Suprapubic skin (tissue), 4 donors: ENCODE results near the gene CFAP46. TPM values are rescaled to one million over a fixed set of nuclear protein-coding genes. Genes with fewer than 3 reads are reported as not detected.
A peak's percentile ranks its signal among the peaks of the same experiment; 100 is the strongest.

Source experiments
- DNase-seq, 2 donors: peaks; one replicate each; pipeline ENCODE4 v3.0.0-alpha.2; 2019; ENCODE audit warnings: low spot score in 2 of 2
- H3K27ac ChIP-seq: fragments of 200-600 bp; sonication (generic); one replicate; pipeline ENCODE4 v1.5.1; 2019
- H3K27me3 ChIP-seq: fragments of 200-600 bp; sonication (generic); one replicate; pipeline ENCODE4 v1.5.1; 2019
- H3K36me3 ChIP-seq: fragments of 200-600 bp; sonication (generic); one replicate; pipeline ENCODE4 v1.5.1; 2019
- H3K4me1 ChIP-seq: fragments of 200-600 bp; sonication (generic); one replicate; pipeline ENCODE4 v1.5.1; 2019
- H3K4me3 ChIP-seq: fragments of 200-600 bp; sonication (generic); one replicate; pipeline ENCODE4 v1.5.1; 2019; ENCODE audit warnings: mild to moderate bottlenecking
- H3K9me3 ChIP-seq: fragments of 200-600 bp; sonication (generic); one replicate; pipeline ENCODE4 v1.5.1; 2019
- CTCF ChIP-seq, 2 donors: fragments of 200-600 bp in 1 of 2; fragments of 450-650 bp in 1 of 2; sonication (generic) in 1 of 2; IDR thresholded peaks; one replicate each; pipeline ENCODE4 v1.5.1; 2016 to 2019; ENCODE audit warnings: antibody characterized with exemption in 2 of 2, mild to moderate bottlenecking in 1 of 2, moderate library complexity in 1 of 2
- EP300 ChIP-seq: sonication (generic); formaldehyde crosslinking; IDR thresholded peaks from one replicate; pipeline ENCODE4 v1.6.1; 2017; ENCODE audit warnings: antibody characterized with exemption
- POLR2A ChIP-seq, 2 donors: fragments of 450-650 bp; IDR thresholded peaks; one replicate each; pipeline ENCODE4 v1.6.1; 2017; ENCODE audit warnings: antibody characterized with exemption in 2 of 2, mild to moderate bottlenecking in 2 of 2, moderate library complexity in 2 of 2
- POLR2AphosphoS5 ChIP-seq, 3 donors: sonication (generic); formaldehyde crosslinking; IDR thresholded peaks; one replicate each; pipeline ENCODE4 v1.6.1; 2017; ENCODE audit warnings: antibody characterized with exemption in 3 of 3
- WGBS: methylation state at CpG from one replicate; pipeline ENCODE4 v1.1.5; 2018; 5-methylcytosine and 5-hydroxymethylcytosine counted together
- total RNA-seq, 4 donors: library from RNA; depleted of rRNA; stranded (reverse); fragments of >200 nt; gene quantifications; one replicate each; pipeline ENCODE4 v1.1.0, GENCODE V29; 2016

CFAP46 gene
- total RNA-seq, 4 donors from 2014 or later = 0.11 to 0.21 TPM; not detected in 2

DNA sequence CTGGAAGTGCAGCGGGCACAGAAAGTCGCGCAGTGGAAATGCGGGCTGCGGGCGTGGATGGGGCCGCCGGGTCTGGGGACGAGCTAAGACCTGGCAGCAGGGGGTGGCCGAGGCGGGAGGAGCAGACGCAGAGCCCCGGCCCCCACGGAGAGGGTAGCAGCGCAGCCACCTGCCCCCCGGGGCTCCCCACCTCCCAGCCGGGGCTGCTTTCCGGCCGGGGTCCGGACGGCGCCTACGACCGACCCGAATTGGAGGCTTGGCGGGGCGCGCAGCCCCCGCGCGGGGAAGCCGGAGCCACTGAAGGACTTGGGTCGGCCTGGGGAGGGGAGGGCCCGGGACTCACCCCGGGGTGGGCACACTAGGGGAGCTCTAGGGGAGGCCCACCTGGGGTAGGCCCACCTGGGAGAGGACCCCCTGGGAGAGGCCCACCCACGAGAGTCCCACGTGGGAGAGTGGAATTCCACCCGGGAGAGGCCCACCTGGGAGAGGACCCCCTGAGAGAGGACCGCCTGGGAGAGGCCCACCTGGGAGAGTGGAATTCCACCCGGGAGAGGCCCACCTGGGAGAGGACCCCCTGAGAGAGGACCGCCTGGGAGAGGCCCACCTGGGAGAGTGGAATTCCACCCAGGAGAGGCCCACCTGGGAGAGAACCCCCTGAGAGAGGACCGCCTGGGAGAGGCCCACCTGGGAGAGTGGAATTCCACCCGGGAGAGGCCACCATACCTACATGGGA is 854 bp upstream of the CFAP46 start:
- Histone ChIP-seq H3K4me3 (peak overlapping the region; percentile 47), H3K4me1 (peaks cover 14% of the 10 kb centered on the region), H3K27me3 (peaks cover 65% of the 10 kb centered on the region), H3K27ac (no peak overlapping the region), H3K9me3 (no peaks in the 10 kb centered on the region), H3K36me3 (no peaks in the 10 kb centered on the region)
- peak in 1 of 2 donors; percentile 2 for DNase-seq
- TF ChIP-seq POLR2AphosphoS5 (IDR thresholded peaks at IDR 0.05) (no peak), POLR2A (IDR thresholded peaks at IDR 0.05) (no peak), CTCF (IDR thresholded peaks at IDR 0.05) (no peak), EP300 (no peak)
- 15% methylated on average over 7 of the region's 43 CpGs for WGBS

GRCh38 chr10:132941640-132942051 is 724 bp downstream of the CFAP46 start:
- H3K9me3 ChIP-seq = no peaks in the 10 kb centered on the region
- no peak overlapping the region for H3K27ac ChIP-seq
- WGBS = 58% methylated on average over 11 of the region's 11 CpGs
- no peaks in the 10 kb centered on the region for H3K36me3 ChIP-seq
- no peak for DNase-seq
- peak overlapping the region; percentile 47 for H3K4me3 ChIP-seq
- TF ChIP-seq POLR2AphosphoS5 (IDR thresholded peaks at IDR 0.05) (no peak), CTCF (IDR thresholded peaks at IDR 0.05) (no peak), POLR2A (IDR thresholded peaks at IDR 0.05) (no peak), EP300 (no peak)
- peaks cover 14% of the 10 kb centered on the region for H3K4me1 ChIP-seq
- H3K27me3 ChIP-seq = peaks cover 71% of the 10 kb centered on the region

DNA sequence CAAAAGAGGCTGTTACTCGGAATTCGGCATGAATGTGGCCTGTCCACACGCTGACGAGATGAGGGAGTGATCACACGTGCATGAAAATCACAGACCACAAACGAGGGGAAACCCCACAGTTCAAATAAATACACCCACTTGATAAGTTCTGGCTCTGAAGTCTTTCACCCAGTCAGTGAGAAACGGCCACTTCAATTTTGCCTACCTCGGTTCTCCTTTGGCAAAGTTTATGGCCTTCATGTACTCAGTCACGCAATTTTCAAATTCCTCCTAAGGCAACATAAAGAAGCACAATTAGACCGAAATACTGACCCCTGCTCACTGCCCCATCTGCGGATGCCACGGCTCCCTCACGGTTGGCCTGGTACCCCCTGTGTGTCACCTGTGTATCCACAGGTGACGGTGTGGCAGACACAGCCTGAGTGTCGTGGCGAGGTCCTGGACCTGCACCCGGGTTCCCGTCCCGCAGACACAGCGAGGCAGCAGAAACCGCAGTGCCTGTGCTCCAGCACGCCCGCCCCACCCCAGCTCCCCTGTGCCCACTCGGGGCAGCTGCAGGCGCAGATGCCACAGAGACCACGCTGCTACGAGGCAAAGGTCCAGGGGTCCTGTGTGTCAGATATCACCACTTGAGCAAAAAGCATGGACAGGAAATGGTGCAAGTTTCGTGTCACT is 1.4 kb downstream of the CFAP46 start:
- WGBS = 92% methylated on average over 24 of the region's 28 CpGs
- TF ChIP-seq CTCF (IDR thresholded peaks at IDR 0.05) (no peak), POLR2A (IDR thresholded peaks at IDR 0.05) (no peak), POLR2AphosphoS5 (IDR thresholded peaks at IDR 0.05) (no peak), EP300 (no peak)
- H3K4me3 ChIP-seq = no peak overlapping the region
- H3K27me3 ChIP-seq = peaks cover 71% of the 10 kb centered on the region
- no peak for DNase-seq
- no peaks in the 10 kb centered on the region for H3K9me3 ChIP-seq
- no peak overlapping the region for H3K27ac ChIP-seq
- peaks cover 14% of the 10 kb centered on the region for H3K4me1 ChIP-seq
- H3K36me3 ChIP-seq = no peaks in the 10 kb centered on the region

DNA sequence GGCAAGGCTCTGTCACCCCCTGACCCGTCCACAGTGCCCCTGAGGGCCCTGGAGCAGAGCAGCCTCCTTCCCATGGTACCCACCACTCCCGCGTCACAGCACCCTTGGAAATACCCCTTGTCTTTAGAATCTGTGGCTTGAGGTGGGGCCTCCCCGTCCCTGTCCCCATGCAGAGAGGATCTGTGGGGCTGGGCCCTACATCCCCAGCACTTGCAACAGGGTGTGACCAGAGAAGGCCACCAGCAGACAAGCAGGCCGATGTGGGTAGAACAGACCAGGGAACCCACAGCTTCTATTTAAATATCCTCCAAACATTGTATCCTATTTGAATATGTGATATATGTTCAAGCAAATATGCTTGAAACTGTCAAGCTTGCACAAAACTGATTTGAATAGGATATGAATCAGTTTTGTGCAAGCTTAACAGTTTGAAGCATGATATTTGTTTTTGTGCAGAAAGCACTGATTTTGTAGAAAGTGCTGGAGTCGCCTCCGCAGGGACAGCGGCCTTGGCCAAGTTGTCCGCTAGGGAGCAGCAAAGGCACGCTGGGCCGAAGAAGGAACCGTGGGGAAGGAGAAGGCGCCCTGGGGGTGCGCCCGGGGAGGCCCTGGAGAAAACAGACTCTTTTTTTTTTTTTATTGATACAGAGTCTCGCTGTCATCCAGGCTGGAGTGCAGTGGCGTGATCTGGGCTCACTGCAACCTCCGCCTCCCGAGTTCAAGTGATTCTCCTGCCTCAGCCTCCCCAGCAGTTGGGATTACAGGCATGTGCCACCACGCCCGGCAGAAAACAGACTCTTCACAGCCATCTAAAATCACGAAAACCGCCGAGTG is 2.2 kb downstream of the CFAP46 start:
- Histone ChIP-seq H3K27me3 (peaks cover 69% of the 10 kb centered on the region), H3K9me3 (no peaks in the 10 kb centered on the region), H3K36me3 (no peaks in the 10 kb centered on the region), H3K4me3 (no peak overlapping the region), H3K27ac (no peak overlapping the region), H3K4me1 (peaks cover 14% of the 10 kb centered on the region)
- WGBS = 61% methylated on average over 23 of the region's 24 CpGs
- TF ChIP-seq CTCF (IDR thresholded peaks at IDR 0.05) = peak in 1 of 2 donors; percentile 55
- TF ChIP-seq EP300 = no peak
- DNase-seq = no peak
